GM19372 (cell line): ENCODE results near the gene COBLL1.

Experiments
- ATAC-seq: cut with Tn5 transposase; IDR thresholded peaks from one replicate; pipeline ENCODE4 v1.9.1; 2021; ENCODE audit warnings: mild to moderate bottlenecking, low read depth, moderate library complexity; ENCODE audit not compliant: unreplicated experiment

Gene COBLL1

GRCh38 chr2:164821338-164821737 lies 20.3 kb downstream of the COBLL1 start:
- no peak for ATAC-seq

DNA sequence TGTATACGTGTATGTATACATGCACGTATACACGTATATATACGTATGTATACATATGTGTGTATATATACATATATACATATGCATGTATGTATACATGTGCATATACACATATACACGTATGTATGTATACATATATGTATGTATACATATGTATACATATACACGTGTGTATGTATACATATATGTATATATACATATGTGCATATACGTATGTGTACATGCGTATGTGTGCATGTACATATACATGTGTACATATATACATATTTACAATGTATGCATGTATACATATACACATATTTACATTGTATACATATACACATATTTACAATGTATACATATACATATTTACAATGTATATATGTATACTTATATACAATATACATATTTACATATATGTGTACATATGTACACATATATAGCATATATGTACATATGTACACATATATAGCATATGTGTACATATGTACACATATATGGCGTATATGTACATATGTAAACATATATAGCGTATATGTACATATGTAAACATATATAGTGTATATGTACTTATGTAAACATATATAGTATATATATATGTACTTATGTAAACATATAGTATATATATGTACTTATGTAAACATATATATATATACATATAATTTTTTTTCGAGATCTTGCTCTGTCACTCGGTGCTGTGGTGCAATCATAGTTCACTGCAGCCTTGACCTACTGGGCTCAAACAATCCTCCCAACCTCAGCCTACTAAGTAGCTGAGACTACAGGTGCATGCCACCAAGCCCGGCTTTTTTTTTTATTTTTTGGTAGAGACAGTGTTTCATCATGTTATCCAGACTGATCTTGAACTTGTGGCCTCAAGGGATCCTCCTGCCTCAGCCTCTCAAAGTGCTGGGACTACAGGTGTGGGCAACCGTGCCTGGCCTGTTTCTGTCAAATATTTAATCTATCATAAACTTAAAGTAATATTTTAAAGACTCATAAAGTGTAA lies 23.2 kb downstream of the COBLL1 start:
- no peak for ATAC-seq

DNA sequence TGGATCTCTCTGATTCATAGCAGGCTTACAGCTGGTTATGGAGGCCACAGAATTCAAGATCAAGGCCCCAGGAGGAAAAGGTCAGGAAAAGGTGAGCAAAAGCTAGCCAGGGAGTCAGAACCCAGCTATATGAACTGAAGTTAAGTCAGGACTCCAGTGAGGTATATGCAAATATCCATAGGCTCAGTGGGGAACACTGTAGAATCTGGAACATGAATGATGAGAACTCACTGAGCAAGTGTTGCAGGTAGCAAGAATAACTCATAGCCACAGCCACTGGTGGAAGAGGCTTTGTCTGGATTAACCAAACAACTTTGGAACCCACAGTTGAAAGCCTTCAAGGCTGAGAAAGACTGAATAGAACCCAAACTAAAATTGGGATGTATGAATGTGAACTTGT lies 24.7 kb downstream of the COBLL1 start:
- no peak for ATAC-seq

GRCh38 chr2:164816046-164816445 lies 25.6 kb downstream of the COBLL1 start:
- ATAC-seq = no peak

DNA sequence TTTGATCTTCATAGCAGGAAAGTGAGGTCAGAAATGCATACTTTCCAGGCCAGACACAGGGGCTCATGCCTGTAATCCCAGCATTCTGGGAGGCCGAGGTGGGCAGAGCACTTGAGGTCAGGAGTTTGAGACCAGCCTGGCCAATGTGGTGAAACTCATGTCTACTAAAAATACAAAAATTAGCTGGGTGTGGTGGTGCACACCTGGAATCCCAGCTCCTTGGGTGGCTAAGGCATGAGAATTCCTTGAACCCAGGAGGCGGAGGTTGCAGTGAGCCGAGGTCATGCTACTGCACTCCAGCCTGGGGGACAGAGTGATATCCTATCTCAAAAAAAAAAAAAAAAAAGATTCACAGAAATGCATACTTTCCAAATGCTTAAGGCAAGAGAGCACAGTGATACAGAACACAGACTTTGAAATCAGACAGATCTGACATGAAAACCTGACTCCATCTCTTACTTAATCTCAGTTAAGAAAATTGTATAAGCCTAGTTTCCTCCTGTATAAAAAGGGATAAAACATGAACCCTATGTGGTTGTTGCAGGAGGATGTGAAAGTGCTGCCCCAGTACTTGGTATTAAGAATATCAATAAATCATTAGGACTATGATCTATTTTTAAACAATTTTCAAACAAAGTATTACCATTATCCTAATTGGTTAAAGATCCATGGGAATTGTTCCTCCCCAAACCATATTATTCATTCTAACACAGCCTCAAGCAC lies 26.4 kb downstream of the COBLL1 start:
- ATAC-seq = no peak

DNA sequence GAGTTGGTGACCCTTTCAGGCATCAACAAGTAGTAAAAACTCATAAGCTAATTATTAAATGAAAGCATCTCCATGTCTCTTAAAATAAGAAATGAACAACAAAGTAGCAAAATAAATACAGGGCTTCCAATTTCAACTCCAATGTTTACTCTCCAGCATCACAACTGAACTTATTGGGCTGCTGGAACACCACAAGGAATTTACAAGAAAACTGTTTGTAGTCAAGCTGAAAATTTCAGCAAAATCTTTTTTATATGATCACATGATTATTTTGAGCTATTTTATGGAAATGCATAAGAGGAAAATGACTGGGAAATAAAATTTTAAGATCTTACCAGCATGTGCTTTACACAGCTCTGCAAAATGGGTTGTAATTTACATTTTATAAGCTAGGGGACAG lies 28.1 kb downstream of the COBLL1 start:
- no peak for ATAC-seq

DNA sequence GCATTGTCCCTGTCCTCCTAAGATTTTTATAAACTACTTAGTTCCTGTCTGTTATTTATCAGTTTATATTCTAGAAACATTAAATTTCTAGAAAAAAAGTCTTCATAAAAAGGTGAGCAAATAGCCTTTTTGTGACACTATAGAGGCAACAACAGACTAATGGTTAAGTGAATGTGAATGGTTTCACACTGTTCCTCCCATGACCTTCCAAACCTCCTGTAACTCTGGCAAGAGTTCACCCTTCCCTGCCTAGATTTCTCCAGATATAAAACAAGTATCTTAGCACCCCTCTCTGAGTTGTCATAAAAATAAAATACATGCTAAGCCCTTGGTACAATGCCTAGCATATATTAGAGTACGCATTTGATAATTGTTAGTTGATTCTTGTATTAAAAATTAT lies 29.2 kb downstream of the COBLL1 start:
- no peak for ATAC-seq

GRCh38 chr2:164811819-164812218 lies 29.8 kb downstream of the COBLL1 start:
- ATAC-seq = no peak

- ATAC-seq = no peak
Observed at GRCh38 chr2:164810843-164811242, 30.8 kb downstream of the COBLL1 start.

- ATAC-seq = no peak
Observed at GRCh38 chr2:164808776-164809175, 32.8 kb downstream of the COBLL1 start.

- no peak for ATAC-seq
Observed at GRCh38 chr2:164803776-164804466, 37.7 kb downstream of the COBLL1 start.

DNA sequence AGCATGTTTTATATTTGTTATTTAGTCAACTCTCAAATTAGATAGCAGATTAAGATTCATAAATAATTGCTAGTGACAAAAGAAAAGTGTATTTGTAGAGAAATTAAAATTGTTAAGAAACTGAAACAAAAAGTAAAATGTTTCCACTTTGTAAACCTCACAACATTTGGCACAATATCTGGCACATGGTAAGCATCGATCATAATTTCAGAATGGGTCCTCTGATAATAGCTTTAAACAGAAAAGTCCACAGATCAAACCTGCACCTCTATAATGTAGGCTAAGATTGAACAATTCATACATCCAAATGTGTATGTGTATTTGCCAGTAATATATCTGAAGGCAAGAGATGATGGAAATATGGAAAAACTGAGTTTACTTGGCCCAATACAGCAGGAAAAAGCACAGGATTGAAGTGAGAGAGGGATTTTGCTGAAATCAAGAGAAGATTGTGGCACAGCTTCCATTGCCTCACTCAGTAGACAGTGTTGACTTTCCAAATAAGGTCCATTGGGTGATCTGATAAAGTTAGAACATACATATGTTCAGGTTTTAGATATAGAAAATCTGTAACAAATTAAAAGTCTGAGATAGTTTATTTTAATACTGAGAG lies 39.4 kb downstream of the COBLL1 start:
- ATAC-seq = no peak

DNA sequence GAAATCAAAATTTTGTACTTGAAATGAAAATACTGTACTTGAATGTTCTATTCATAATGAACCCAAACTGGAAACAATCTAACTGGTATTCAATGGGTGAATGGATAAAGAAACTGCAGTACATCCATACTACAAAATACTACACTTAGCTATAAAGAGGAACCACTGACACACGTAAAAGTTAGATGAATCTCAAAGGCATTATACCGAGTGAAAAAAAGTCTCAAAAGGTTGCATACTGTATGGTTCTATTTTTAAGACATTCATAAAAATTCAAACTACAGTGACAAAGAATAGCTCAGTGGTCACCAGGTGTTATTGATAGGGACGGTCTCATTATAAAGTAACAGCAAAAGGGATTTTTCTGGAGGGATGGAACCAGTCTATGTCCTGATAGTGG lies 41.1 kb downstream of the COBLL1 start:
- no peak for ATAC-seq

GRCh38 chr2:164797627-164798026 lies 44.0 kb downstream of the COBLL1 start:
- ATAC-seq = no peak

DNA sequence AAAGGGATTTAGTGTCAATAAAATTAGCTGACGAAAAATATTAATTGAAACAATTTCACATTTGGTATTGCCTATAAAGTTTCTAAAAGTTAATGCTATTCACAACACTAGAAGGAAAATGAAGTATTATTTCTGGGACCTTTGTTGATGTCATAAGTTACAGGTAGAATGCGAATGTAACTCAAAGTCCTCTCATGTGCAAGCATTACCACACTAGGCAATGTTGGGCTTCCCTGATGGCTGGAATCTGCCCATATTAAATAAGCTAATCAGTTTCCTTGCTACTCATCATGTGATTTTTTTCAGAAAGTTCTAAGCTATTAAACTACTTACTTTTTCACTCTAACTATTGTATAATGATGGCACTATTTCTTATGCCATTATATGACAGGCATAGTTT lies 44.6 kb downstream of the COBLL1 start:
- ATAC-seq = no peak

GRCh38 chr2:164794432-164795231 lies 47.0 kb downstream of the COBLL1 start:
- no peak for ATAC-seq

DNA sequence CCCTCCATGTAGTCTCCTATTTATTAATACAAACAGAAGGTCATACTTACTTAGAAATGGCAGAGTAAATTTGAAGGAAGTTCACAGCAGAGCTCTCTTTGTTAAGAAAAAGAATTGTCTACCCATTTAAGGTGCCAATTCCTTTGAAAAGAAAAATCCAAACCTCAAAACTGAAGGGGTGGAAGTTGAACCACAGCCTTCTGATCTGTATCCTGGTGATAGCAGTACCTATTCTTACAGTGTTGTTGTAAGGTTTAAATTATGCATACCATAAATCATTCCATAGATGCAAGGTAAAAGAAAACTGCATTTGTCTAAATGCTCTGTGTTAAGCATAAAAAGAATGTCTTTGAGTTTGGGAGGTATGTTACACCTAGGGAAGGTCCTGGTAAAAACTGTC lies 47.6 kb downstream of the COBLL1 start:
- no peak for ATAC-seq

- ATAC-seq = no peak
Observed at GRCh38 chr2:164793529-164793928, 48.1 kb downstream of the COBLL1 start.

- no peak for ATAC-seq
Observed at GRCh38 chr2:164792316-164793170, 49.1 kb downstream of the COBLL1 start.
